Osteoblast (primary cell): ENCODE data around the gene ATXN2. TPM values are rescaled to one million over a fixed set of nuclear protein-coding genes. Genes with fewer than 3 reads are reported as not detected.

Source experiments
- DNase-seq: peaks from one replicate; pipeline ENCODE4 v3.0.0; 2011; ENCODE audit warnings: low spot score, mixed read lengths; ENCODE audit not compliant: insufficient read length; ENCODE audit errors: missing footprints
- H2AFZ ChIP-seq: 2 replicates; pipeline ENCODE4 v1.6.0; 2011; ENCODE audit warnings: mild to moderate bottlenecking, low read length
- H3K27ac ChIP-seq: 2 replicates; pipeline ENCODE4 v1.5.1; 2011; ENCODE audit warnings: mild to moderate bottlenecking, low read depth, low read length, moderate library complexity
- H3K27me3 ChIP-seq: 2 replicates; pipeline ENCODE4 v1.6.0; 2012; ENCODE audit warnings: mild to moderate bottlenecking, control low read depth, inconsistent platforms, low read length, moderate library complexity; ENCODE audit not compliant: insufficient read depth
- H3K36me3 ChIP-seq: 2 replicates; pipeline ENCODE4 v1.5.1; 2011; ENCODE audit warnings: mild to moderate bottlenecking, low read length, control low read depth, moderate library complexity; ENCODE audit not compliant: insufficient read depth
- H3K4me1 ChIP-seq: 2 replicates; pipeline ENCODE4 v1.5.1; 2011; ENCODE audit warnings: mild to moderate bottlenecking, low read length, control low read depth, moderate library complexity; ENCODE audit not compliant: insufficient read depth
- H3K4me2 ChIP-seq: 2 replicates; pipeline ENCODE4 v1.6.0; 2011; ENCODE audit warnings: mild to moderate bottlenecking, low read length; ENCODE audit not compliant: insufficient read depth
- H3K4me3 ChIP-seq: fragments of 200-600 bp; sonication (generic); 3 replicates; pipeline ENCODE4 v1.5.1; 2012; ENCODE audit warnings: mild to moderate bottlenecking, low read length, inconsistent platforms; ENCODE audit not compliant: insufficient read depth
- H3K79me2 ChIP-seq: 2 replicates; pipeline ENCODE4 v1.6.0; 2012; ENCODE audit warnings: mild to moderate bottlenecking, low read length, control low read depth, inconsistent platforms; ENCODE audit not compliant: insufficient read depth
- H3K9me3 ChIP-seq: 2 replicates; pipeline ENCODE4 v1.5.1; 2011; ENCODE audit warnings: low read depth, low read length, control low read depth
- H4K20me1 ChIP-seq: 2 replicates; pipeline ENCODE4 v1.6.0; 2012; ENCODE audit warnings: mild to moderate bottlenecking, low read length, control low read depth; ENCODE audit not compliant: insufficient read depth
- total RNA-seq: library from RNA; depleted of rRNA; stranded (reverse); fragments of >200 nt; gene quantifications from 2 replicates; pipeline ENCODE4 v1.2.3, GENCODE V29; 2012
- TF ChIP-seq, protein P1 (sequence below): IDR thresholded peaks from 2 replicates; pipeline ENCODE4 v1.5.1; 2011; ENCODE audit warnings: mild to moderate bottlenecking, low read depth, low read length, moderate library complexity; ENCODE audit errors: extremely low read depth

Gene ATXN2
- total RNA-seq, 1 donor: 39.4 TPM

DNA sequence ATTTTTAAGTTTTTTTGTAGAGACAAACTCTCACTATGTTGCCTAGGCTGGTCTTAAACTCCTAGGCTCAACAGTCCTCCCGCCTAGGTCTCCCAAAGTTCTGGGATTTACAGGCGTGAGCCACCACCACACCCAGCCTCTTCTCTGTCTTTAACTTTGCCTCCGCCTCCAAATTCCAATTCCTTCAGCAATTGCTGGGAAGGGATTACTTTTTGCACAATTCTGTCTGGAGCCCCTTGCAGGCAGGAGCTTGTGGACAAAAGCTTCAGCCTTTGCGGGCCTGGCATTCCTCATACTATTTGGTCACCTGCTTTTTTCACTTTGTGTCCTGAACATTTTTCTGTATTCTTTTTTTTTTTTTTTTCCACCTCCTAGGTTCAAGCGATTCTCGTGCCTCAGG is 167.3 kb downstream of the ATXN2 start:
- no peak overlapping the region for H2AFZ ChIP-seq
- peaks cover 55% of the 10 kb centered on the region for H4K20me1 ChIP-seq
- H3K4me3 ChIP-seq: no peak overlapping the region
- H3K4me2 ChIP-seq: no peak overlapping the region
- H3K36me3 ChIP-seq: peaks cover 10% of the 10 kb centered on the region
- TF ChIP-seq, protein P1, sequence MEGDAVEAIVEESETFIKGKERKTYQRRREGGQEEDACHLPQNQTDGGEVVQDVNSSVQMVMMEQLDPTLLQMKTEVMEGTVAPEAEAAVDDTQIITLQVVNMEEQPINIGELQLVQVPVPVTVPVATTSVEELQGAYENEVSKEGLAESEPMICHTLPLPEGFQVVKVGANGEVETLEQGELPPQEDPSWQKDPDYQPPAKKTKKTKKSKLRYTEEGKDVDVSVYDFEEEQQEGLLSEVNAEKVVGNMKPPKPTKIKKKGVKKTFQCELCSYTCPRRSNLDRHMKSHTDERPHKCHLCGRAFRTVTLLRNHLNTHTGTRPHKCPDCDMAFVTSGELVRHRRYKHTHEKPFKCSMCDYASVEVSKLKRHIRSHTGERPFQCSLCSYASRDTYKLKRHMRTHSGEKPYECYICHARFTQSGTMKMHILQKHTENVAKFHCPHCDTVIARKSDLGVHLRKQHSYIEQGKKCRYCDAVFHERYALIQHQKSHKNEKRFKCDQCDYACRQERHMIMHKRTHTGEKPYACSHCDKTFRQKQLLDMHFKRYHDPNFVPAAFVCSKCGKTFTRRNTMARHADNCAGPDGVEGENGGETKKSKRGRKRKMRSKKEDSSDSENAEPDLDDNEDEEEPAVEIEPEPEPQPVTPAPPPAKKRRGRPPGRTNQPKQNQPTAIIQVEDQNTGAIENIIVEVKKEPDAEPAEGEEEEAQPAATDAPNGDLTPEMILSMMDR: no peak
- H3K9me3 ChIP-seq: no peaks in the 10 kb centered on the region
- no peak for DNase-seq
- H3K79me2 ChIP-seq: peaks cover 99% of the 10 kb centered on the region
- peak overlapping the region; percentile 81 for H3K27ac ChIP-seq
- peaks cover 72% of the 10 kb centered on the region for H3K4me1 ChIP-seq
- H3K27me3 ChIP-seq: no peaks in the 10 kb centered on the region

DNA sequence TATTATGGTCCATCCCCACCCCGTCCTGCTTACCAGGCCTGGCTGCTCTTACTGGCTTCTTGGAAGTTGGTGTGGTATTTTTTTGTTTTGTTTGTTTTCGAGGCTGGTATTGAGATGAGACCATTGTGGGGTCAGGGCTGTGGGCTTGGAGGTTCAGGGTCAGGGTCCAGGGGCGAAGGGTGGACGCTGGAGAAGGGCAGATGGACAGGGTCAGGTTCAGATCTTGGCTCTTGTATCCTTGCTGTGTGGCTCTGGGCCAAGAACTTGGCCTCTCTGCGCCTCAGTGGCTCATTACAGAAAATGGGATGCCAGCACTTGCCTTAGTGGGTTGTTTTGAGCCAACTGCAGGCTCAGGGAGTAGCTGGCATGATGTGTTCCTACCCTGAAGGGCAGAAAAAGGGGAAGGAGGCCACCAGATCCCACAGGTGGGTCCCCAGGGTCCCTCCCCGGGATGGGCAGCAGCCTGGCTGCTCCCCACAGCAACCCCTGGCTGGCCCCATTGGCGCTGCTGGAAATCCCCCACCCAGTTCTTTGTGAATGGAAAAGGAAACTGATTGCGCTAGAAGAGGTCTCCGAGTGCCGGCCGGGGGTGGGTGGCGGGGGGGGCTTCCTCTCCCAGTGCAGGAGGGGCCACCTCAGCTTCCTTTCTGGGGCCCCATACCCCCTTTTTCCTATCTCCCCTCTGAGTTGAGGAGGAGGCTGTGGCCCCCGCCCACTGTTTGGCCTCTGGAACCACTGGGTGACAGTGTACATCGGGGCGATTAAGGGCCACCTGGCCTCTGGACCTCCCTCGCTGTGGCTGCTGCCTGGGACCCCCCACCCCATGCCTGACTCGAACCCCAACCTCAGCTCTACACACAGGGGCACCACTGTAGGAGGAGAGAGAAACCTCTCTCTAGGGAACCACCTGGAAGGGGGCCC is 168.4 kb downstream of the ATXN2 start:
- no peak overlapping the region for H3K4me3 ChIP-seq
- no peaks in the 10 kb centered on the region for H3K9me3 ChIP-seq
- H3K27me3 ChIP-seq: no peaks in the 10 kb centered on the region
- peaks cover 99% of the 10 kb centered on the region for H3K79me2 ChIP-seq
- peaks cover 12% of the 10 kb centered on the region for H3K36me3 ChIP-seq
- H3K4me2 ChIP-seq: no peak overlapping the region
- peak overlapping the region; percentile 45 for H3K27ac ChIP-seq
- H3K4me1 ChIP-seq: peaks cover 73% of the 10 kb centered on the region
- H4K20me1 ChIP-seq: peaks cover 55% of the 10 kb centered on the region
- TF ChIP-seq, protein P1: no peak
- peak; percentile 49 for DNase-seq
- H2AFZ ChIP-seq: no peak overlapping the region

DNA sequence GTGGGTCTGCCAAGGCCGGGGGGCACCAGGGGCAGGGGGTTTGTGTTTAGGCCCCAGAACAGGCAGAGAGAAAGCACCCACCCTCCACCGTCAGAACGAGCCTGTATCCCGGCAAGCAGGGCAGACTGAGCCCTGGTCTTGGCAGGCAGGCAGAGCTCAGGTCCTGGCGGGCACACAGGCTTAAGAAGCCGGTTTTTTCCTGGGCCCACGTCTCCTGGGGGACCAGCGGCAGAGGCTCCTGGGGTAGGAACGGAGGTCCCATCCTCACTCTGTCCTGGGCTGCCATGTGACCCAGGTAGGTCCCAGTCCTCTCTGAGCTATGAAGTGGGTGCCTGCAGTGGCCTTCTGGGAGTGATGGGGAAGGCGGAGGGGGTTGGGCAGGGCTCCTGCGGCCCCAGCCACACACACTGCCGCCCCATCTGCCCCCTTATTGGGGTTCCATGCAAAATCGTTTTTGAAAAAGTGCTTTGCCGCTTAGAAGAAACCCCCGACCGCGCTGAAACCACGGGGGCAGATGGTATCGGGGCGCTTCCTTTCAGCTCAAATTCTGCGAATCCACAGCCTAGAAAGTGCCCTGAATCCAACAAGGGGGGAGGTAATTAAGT is 169.2 kb downstream of the ATXN2 start:
- TF ChIP-seq, protein P1: no peak
- H4K20me1 ChIP-seq: peaks cover 56% of the 10 kb centered on the region
- no peak overlapping the region for H3K4me3 ChIP-seq
- no peak overlapping the region for H3K4me2 ChIP-seq
- no peaks in the 10 kb centered on the region for H3K9me3 ChIP-seq
- peaks cover 99% of the 10 kb centered on the region for H3K79me2 ChIP-seq
- DNase-seq: peak; percentile 31
- no peak overlapping the region for H2AFZ ChIP-seq
- peak overlapping the region; percentile 28 for H3K27ac ChIP-seq
- H3K27me3 ChIP-seq: no peaks in the 10 kb centered on the region
- peaks cover 73% of the 10 kb centered on the region for H3K4me1 ChIP-seq
- H3K36me3 ChIP-seq: peaks cover 12% of the 10 kb centered on the region

DNA sequence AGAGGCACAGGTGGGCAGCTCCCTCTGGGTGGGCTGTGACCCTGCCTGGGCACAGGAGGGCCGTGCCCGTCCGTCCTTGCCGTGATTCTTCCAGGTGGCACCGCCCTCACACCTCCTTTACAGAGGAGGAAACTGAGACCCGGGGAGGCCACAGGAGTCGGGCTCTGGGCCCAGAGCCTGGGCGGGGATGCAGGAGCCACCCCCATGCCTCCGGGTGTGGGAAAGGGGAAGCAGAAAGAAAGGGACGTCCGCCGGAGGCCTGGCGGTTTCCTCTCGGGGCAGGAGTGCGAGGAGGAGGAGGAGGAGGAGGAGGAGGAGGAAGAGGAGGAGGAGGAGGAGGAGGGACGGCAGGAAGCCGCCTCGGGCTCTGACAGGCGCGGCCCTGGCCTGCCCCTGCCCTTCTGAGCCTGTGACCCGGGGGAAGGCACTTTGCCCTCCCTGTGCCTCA is 170.4 kb downstream of the ATXN2 start:
- peak; percentile 36 for DNase-seq
- Histone ChIP-seq H3K4me1 (peaks cover 74% of the 10 kb centered on the region), H4K20me1 (peaks cover 59% of the 10 kb centered on the region), H3K27ac (peak overlapping the region; percentile 16), H2AFZ (no peak overlapping the region), H3K27me3 (no peaks in the 10 kb centered on the region), H3K9me3 (no peaks in the 10 kb centered on the region), H3K79me2 (peaks cover 99% of the 10 kb centered on the region), H3K4me2 (no peak overlapping the region), H3K4me3 (no peak overlapping the region), H3K36me3 (peaks cover 12% of the 10 kb centered on the region)
- TF ChIP-seq, protein P1: no peak
